Fibroblast of lung (primary cell): ENCODE results near the gene TXNIP. TPM values are rescaled to one million over a fixed set of nuclear protein-coding genes. Genes with fewer than 3 reads are reported as not detected.

Source experiments
- DNase-seq, 2 donors: peaks; one replicate each; pipeline versions ENCODE4 v3.0.0 to v3.0.0-alpha.2; 2010; ENCODE audit warnings: low read depth in 2 of 2
- H2AFZ ChIP-seq: 2 replicates; pipeline ENCODE4 v1.5.1; 2012; ENCODE audit warnings: low read length, control low read depth, inconsistent platforms
- H3K27ac ChIP-seq: 2 replicates; pipeline ENCODE4 v1.5.1; 2011; ENCODE audit warnings: low read length, control low read depth; ENCODE audit not compliant: insufficient read depth
- H3K27me3 ChIP-seq: 2 replicates; pipeline ENCODE4 v1.5.1; 2011; ENCODE audit warnings: mild to moderate bottlenecking, low read length; ENCODE audit not compliant: control insufficient read depth, insufficient read depth
- H3K36me3 ChIP-seq: 2 replicates; pipeline ENCODE4 v1.5.1; 2011; ENCODE audit warnings: low read length; ENCODE audit not compliant: control insufficient read depth, insufficient read depth
- H3K4me1 ChIP-seq: 2 replicates; pipeline ENCODE4 v1.5.1; 2011; ENCODE audit warnings: low read length; ENCODE audit not compliant: control insufficient read depth, insufficient read depth; ENCODE audit errors: extremely low read depth
- H3K4me2 ChIP-seq: 2 replicates; pipeline ENCODE4 v1.5.1; 2011; ENCODE audit warnings: low read length, control low read depth; ENCODE audit not compliant: insufficient read depth; ENCODE audit errors: extremely low read depth
- H3K4me3 ChIP-seq, 4 experiments: fragments of 200-600 bp in 1 of 4; sonication (generic) in 1 of 4; replicated peaks in 1 of 4; 2 replicates each; pipeline ENCODE4 v1.5.1; 2011 to 2016; ENCODE audit warnings: low read length in 4 of 4, low read depth in 3 of 4, mild to moderate bottlenecking in 3 of 4, control low read depth in 2 of 4, inconsistent platforms in 1 of 4, mixed read lengths in 1 of 4; ENCODE audit not compliant: insufficient read depth in 1 of 4; ENCODE audit errors: control extremely low read depth in 1 of 4
- H3K79me2 ChIP-seq: 2 replicates; pipeline ENCODE4 v1.5.1; 2012; ENCODE audit warnings: mild to moderate bottlenecking, low read length, inconsistent platforms; ENCODE audit not compliant: control insufficient read depth, insufficient read depth
- H3K9ac ChIP-seq: 2 replicates; pipeline ENCODE4 v1.5.1; 2011; ENCODE audit warnings: mild to moderate bottlenecking, low read length, control low read depth; ENCODE audit not compliant: insufficient read depth
- H3K9me3 ChIP-seq: 2 replicates; pipeline ENCODE4 v1.5.1; 2012; ENCODE audit warnings: low read depth, low read length; ENCODE audit not compliant: control insufficient read depth, insufficient read depth
- H4K20me1 ChIP-seq: 2 replicates; pipeline ENCODE4 v1.5.1; 2011; ENCODE audit warnings: low read length; ENCODE audit not compliant: control insufficient read depth, insufficient read depth; ENCODE audit errors: extremely low read depth
- EZH2 ChIP-seq: IDR thresholded peaks from 2 replicates; pipeline ENCODE4 v1.5.1; 2012; ENCODE audit warnings: low read length, control low read depth, mild to moderate bottlenecking; ENCODE audit errors: missing control alignments
- polyA plus RNA-seq, 2 donors: library from polyadenylated mRNA; depleted of rRNA in 1 of 2; stranded (reverse) in 1 of 2; unstranded in 1 of 2; fragments of >200 nt; gene quantifications; 2 replicates each; pipeline ENCODE4 v1.2.1, GENCODE V29; 2011 to 2012; ENCODE audit warnings: missing spikeins in 1 of 2
- total RNA-seq: library from RNA; depleted of rRNA; stranded (reverse); fragments of >200 nt; gene quantifications from 2 replicates; pipeline ENCODE4 v1.2.1, GENCODE V29; 2014
- TF ChIP-seq, protein P1 (sequence below), 2 donors: IDR thresholded peaks in 1 of 2; conservative IDR thresholded peaks in 1 of 2; 1 replicate in 1 of 2; 2 replicates in 1 of 2; pipeline ENCODE4 v1.5.1; 2011 to 2012; ENCODE audit warnings: low read length in 2 of 2, control low read depth in 1 of 2, inconsistent platforms in 1 of 2, low read depth in 1 of 2, mild to moderate bottlenecking in 1 of 2

The TXNIP gene
- total and polyA plus RNA-seq, 2 donors (not counting 1 experiment from before 2014, with no cell fraction given) = 204 to 773 TPM

- Histone ChIP-seq H2AFZ (no peak overlapping the region), H3K27me3 (no peaks in the 10 kb centered on the region), H3K4me3 (no peak overlapping the region), H3K36me3 (no peaks in the 10 kb centered on the region), H3K4me1 (no peaks in the 10 kb centered on the region), H4K20me1 (no peaks in the 10 kb centered on the region), H3K9me3 (no peaks in the 10 kb centered on the region), H3K4me2 (no peak overlapping the region), H3K27ac (no peak overlapping the region), H3K79me2 (no peaks in the 10 kb centered on the region), H3K9ac (no peak overlapping the region)
- no peak for DNase-seq
- TF ChIP-seq, protein P1, sequence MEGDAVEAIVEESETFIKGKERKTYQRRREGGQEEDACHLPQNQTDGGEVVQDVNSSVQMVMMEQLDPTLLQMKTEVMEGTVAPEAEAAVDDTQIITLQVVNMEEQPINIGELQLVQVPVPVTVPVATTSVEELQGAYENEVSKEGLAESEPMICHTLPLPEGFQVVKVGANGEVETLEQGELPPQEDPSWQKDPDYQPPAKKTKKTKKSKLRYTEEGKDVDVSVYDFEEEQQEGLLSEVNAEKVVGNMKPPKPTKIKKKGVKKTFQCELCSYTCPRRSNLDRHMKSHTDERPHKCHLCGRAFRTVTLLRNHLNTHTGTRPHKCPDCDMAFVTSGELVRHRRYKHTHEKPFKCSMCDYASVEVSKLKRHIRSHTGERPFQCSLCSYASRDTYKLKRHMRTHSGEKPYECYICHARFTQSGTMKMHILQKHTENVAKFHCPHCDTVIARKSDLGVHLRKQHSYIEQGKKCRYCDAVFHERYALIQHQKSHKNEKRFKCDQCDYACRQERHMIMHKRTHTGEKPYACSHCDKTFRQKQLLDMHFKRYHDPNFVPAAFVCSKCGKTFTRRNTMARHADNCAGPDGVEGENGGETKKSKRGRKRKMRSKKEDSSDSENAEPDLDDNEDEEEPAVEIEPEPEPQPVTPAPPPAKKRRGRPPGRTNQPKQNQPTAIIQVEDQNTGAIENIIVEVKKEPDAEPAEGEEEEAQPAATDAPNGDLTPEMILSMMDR (conservative IDR thresholded peaks at IDR 0.05 in 1 of 2, IDR thresholded peaks at IDR 0.05 in 1 of 2; ENCODE audit: low read depth in 1 of 2, low read length in 2 of 2) = no peak
- TF ChIP-seq EZH2 = no peak
These were observed 53.5 kb downstream of the TXNIP start for GRCh38 chr1:145942871-145943270.

Other genes starting within 250 kb of the TXNIP start
- 9.2 and 19.8 TPM in 2 replicates for gene RNF115, start 172.5 kb downstream of the TXNIP start, total RNA-seq
- 16.2 and 25.5 TPM in 2 replicates for gene RNF115, start 172.5 kb downstream of the TXNIP start, polyA plus RNA-seq
- gene POLR3C, start 172.4 kb downstream of the TXNIP start, total RNA-seq = 32.1 and 38.3 TPM in 2 replicates
- 45.1 and 64.5 TPM in 2 replicates for gene POLR3C, start 172.4 kb downstream of the TXNIP start, polyA plus RNA-seq
- 2.1 and 5.1 TPM in 2 replicates for gene NUDT17, start 150.9 kb downstream of the TXNIP start, total RNA-seq
- gene NUDT17, start 150.9 kb downstream of the TXNIP start, polyA plus RNA-seq = 3.4 and 4.5 TPM in 2 replicates
- 5.1 and 8.9 TPM in 2 replicates for gene PIAS3, start 137.5 kb downstream of the TXNIP start, total RNA-seq
- 22.9 and 29.3 TPM in 2 replicates for gene PIAS3, start 137.5 kb downstream of the TXNIP start, polyA plus RNA-seq
- gene ANKRD35, start 110.7 kb downstream of the TXNIP start, total RNA-seq = 2.3 and 4.5 TPM in 2 replicates
- gene ANKRD35, start 110.7 kb downstream of the TXNIP start, polyA plus RNA-seq = 0.65 and 3.4 TPM in 2 replicates
- gene ITGA10, start 86.5 kb downstream of the TXNIP start, total RNA-seq = 0.51 and 2.8 TPM in 2 replicates
- gene ITGA10, start 86.5 kb downstream of the TXNIP start, polyA plus RNA-seq = 1.2 and 1.7 TPM in 2 replicates
- gene PEX11B, start 77.9 kb downstream of the TXNIP start, total RNA-seq = 21.1 and 28.2 TPM in 2 replicates
- 34.3 and 41.3 TPM in 2 replicates for gene PEX11B, start 77.9 kb downstream of the TXNIP start, polyA plus RNA-seq
- gene RBM8A, start 69.1 kb downstream of the TXNIP start, total RNA-seq = 56.6 and 61.9 TPM in 2 replicates
- 137 and 235 TPM in 2 replicates for gene RBM8A, start 69.1 kb downstream of the TXNIP start, polyA plus RNA-seq
- gene LIX1L, start 38.6 kb downstream of the TXNIP start, total RNA-seq = 10.5 and 14.2 TPM in 2 replicates
- 63.3 and 65.7 TPM in 2 replicates for gene LIX1L, start 38.6 kb downstream of the TXNIP start, polyA plus RNA-seq
- gene ANKRD34A, start 32.0 kb downstream of the TXNIP start, total RNA-seq = 0.26 and 1.2 TPM in 2 replicates
- 1.9 and 2.6 TPM in 2 replicates for gene ANKRD34A, start 32.0 kb downstream of the TXNIP start, polyA plus RNA-seq
- gene POLR3GL, start 31.9 kb downstream of the TXNIP start, total RNA-seq = 15.4 and 23.8 TPM in 2 replicates
- gene POLR3GL, start 31.9 kb downstream of the TXNIP start, polyA plus RNA-seq = 22.6 and 23.3 TPM in 2 replicates
- gene HJV, start 25.2 kb upstream of the TXNIP start, total RNA-seq = not detected in 2 replicates
- not detected in 2 replicates for gene HJV, start 25.2 kb upstream of the TXNIP start, polyA plus RNA-seq
- 5.1 and 5.4 TPM in 2 replicates for gene NBPF10, start 148.2 kb upstream of the TXNIP start, total RNA-seq
- 0.93 and 2.3 TPM in 2 replicates for gene NBPF10, start 148.2 kb upstream of the TXNIP start, polyA plus RNA-seq
- gene NOTCH2NLA, start 232.4 kb upstream of the TXNIP start, total RNA-seq = 61.1 and 150 TPM in 2 replicates
- 8.5 and 30.7 TPM in 2 replicates for gene NOTCH2NLA, start 232.4 kb upstream of the TXNIP start, polyA plus RNA-seq